ENCODE results near the gene SMAP2.
A peak's percentile ranks its signal among the peaks of the same experiment; 100 is the strongest.

The SMAP2 gene

GRCh38 chr1:40422630-40423263 lies 49.2 kb downstream of the SMAP2 start:
- no peak for DNase-seq

GRCh38 chr1:40423264-40423642 lies 49.7 kb downstream of the SMAP2 start:
- DNase-seq: no peak

GRCh38 chr1:40423951-40424618 lies 50.6 kb downstream of the SMAP2 start:
- DNase-seq: no peak

GRCh38 chr1:40425198-40425597 lies 51.7 kb downstream of the SMAP2 start:
- DNase-seq: no peak

- DNase-seq: no peak
Observed at GRCh38 chr1:40431385-40431784, 57.9 kb downstream of the SMAP2 start.

GRCh38 chr1:40432644-40433390 lies 59.3 kb downstream of the SMAP2 start:
- no peak for DNase-seq

GRCh38 chr1:40435471-40435870 lies 61.9 kb downstream of the SMAP2 start:
- DNase-seq: no peak

- no peak for DNase-seq
Observed at GRCh38 chr1:40435876-40436275, 62.3 kb downstream of the SMAP2 start.

GRCh38 chr1:40438391-40439015 lies 65.0 kb downstream of the SMAP2 start:
- DNase-seq: no peak

GRCh38 chr1:40439247-40439646 lies 65.7 kb downstream of the SMAP2 start:
- DNase-seq: no peak

- DNase-seq: peak; percentile 87
Observed at GRCh38 chr1:40449684-40450494, 76.4 kb downstream of the SMAP2 start, which contains the start of gene ZFP69B. TSS of gene ZFP69B (plus strand) at chr1:40450476. CDS start at chr1:40450962, 486 bp downstream.

- peak; percentile 85 for DNase-seq
Observed at GRCh38 chr1:40450495-40451237, 77.1 kb downstream of the SMAP2 start.

GRCh38 chr1:40451238-40451585 lies 77.7 kb downstream of the SMAP2 start:
- DNase-seq: no peak

- no peak for DNase-seq
Observed at GRCh38 chr1:40454873-40455272, 81.3 kb downstream of the SMAP2 start.

GRCh38 chr1:40462956-40463590 lies 89.5 kb downstream of the SMAP2 start:
- DNase-seq: no peak

- DNase-seq: no peak
Observed at GRCh38 chr1:40469327-40469726, 95.8 kb downstream of the SMAP2 start.

Data from activated naive CD4-positive, alpha-beta T cell treated with anti-CD3 and anti-CD28 coated beads, Interleukin-2, amount 50 U/mL, for 16 hours (primary cell).